ENCODE data around the gene RRP1B. TPM values are rescaled to one million over a fixed set of nuclear protein-coding genes. Genes with fewer than 3 reads are reported as not detected.

Gene RRP1B
- total and polyA plus RNA-seq, 2 donors (not counting 1 experiment from before 2014, with no cell fraction given) = 6.0 to 22.4 TPM

GRCh38 chr21:43675871-43676270 lies 16.5 kb downstream of the RRP1B start:
- Histone ChIP-seq H3K36me3 (replicated peaks in 1 of 2; ENCODE audit: control extremely low read depth in 1 of 2, control insufficient read depth in 1 of 2, extremely low read depth in 1 of 2, insufficient read depth in 2 of 2, low read length in 1 of 2) (peaks cover 4 to 52% of the 10 kb centered on the region in 2 experiments), H3K9ac (ENCODE audit: low read length) (no peak overlapping the region), H3K79me2 (ENCODE audit: control insufficient read depth, insufficient read depth, low read length) (peaks cover 18% of the 10 kb centered on the region), H3K9me3 (ENCODE audit: control extremely low read depth in 1 of 3, control insufficient read depth in 2 of 3, insufficient read depth in 1 of 3, low read length in 2 of 3) (no peaks in the 10 kb centered on the region), H3K27ac (ENCODE audit: low read length in 2 of 2) (no peak overlapping the region), H2AFZ (ENCODE audit: insufficient read depth, low read depth, low read length, poor library complexity, severe bottlenecking) (no peak overlapping the region), H3K4me1 (ENCODE audit: control insufficient read depth in 2 of 2, insufficient read depth in 2 of 2, low read length in 2 of 2) (no peaks in the 10 kb centered on the region), H4K20me1 (ENCODE audit: control insufficient read depth, insufficient read depth, low read length, poor library complexity, severe bottlenecking) (no peaks in the 10 kb centered on the region), H3K4me2 (replicated peaks; ENCODE audit: low read depth, low read length, poor library complexity, severe bottlenecking) (no peak overlapping the region), H3K27me3 (replicated peaks in 1 of 4; ENCODE audit: control extremely low read depth in 1 of 4, control insufficient read depth in 3 of 4, insufficient read depth in 4 of 4, low read length in 3 of 4) (no peaks in the 10 kb centered on the region), H3K4me3 (ENCODE audit: control extremely low read depth in 1 of 5, extremely low read depth in 1 of 5, insufficient read depth in 1 of 5, low read depth in 2 of 5, low read length in 4 of 5) (no peak overlapping the region)
- no peaks in the 10 kb centered on the region for H3K27me3 Mint-ChIP-seq
- H3K27ac Mint-ChIP-seq = no peak overlapping the region
- intact Hi-C loops (cut with micrococcal nuclease) = no loop called here
- DNase-seq (no peak), ATAC-seq (ENCODE audit: low read depth) (no peak)
- TF ChIP-seq CTCF (IDR thresholded peaks at IDR 0.05) (no peak), EZH2 (IDR thresholded peaks at IDR 0.05; ENCODE audit: borderline replicate concordance, insufficient read depth, low read depth, low read length, poor library complexity, severe bottlenecking) (no peak)
- ChIA-PET POLR2A (no interaction called here), CTCF (no interaction called here)
- H3K4me3 Mint-ChIP-seq = no peak overlapping the region
- H3K9me3 Mint-ChIP-seq (ENCODE audit: insufficient read depth) = no peaks in the 10 kb centered on the region
- WGBS (ENCODE audit: insufficient coverage) = 100% methylated on average over 1 of the region's 3 CpGs
- H3K4me1 Mint-ChIP-seq = no peaks in the 10 kb centered on the region

- H3K9me3 ChIP-seq (ENCODE audit: control extremely low read depth in 1 of 3, control insufficient read depth in 2 of 3, insufficient read depth in 1 of 3, low read length in 2 of 3) = no peaks in the 10 kb centered on the region
- intact Hi-C loops (cut with micrococcal nuclease) = no loop called here
- no peaks in the 10 kb centered on the region for H4K20me1 ChIP-seq (ENCODE audit: control insufficient read depth, insufficient read depth, low read length, poor library complexity, severe bottlenecking)
- CTCF ChIA-PET = no interaction called here
- 99% methylated on average over 13 of the region's 15 CpGs for WGBS (ENCODE audit: insufficient coverage)
- H3K4me2 ChIP-seq (replicated peaks; ENCODE audit: low read depth, low read length, poor library complexity, severe bottlenecking) = no peak overlapping the region
- H3K27me3 ChIP-seq (replicated peaks in 1 of 4; ENCODE audit: control extremely low read depth in 1 of 4, control insufficient read depth in 3 of 4, insufficient read depth in 4 of 4, low read length in 3 of 4) = no peaks in the 10 kb centered on the region
- ATAC-seq (ENCODE audit: low read depth) (no peak), DNase-seq (peak; percentile 1)
- H3K27ac ChIP-seq (ENCODE audit: low read length in 2 of 2) = no peak overlapping the region
- Mint-ChIP-seq H3K27ac (no peak overlapping the region), H3K27me3 (no peaks in the 10 kb centered on the region), H3K9me3 (ENCODE audit: insufficient read depth) (no peaks in the 10 kb centered on the region), H3K4me3 (no peak overlapping the region), H3K4me1 (no peaks in the 10 kb centered on the region)
- H3K9ac ChIP-seq (ENCODE audit: low read length) = no peak overlapping the region
- no peak overlapping the region for H2AFZ ChIP-seq (ENCODE audit: insufficient read depth, low read depth, low read length, poor library complexity, severe bottlenecking)
- POLR2A ChIA-PET = no interaction called here
- peaks cover 12% of the 10 kb centered on the region for H3K79me2 ChIP-seq (ENCODE audit: control insufficient read depth, insufficient read depth, low read length)
- no peak for TF ChIP-seq CTCF (IDR thresholded peaks at IDR 0.05)
- TF ChIP-seq EZH2 (IDR thresholded peaks at IDR 0.05; ENCODE audit: borderline replicate concordance, insufficient read depth, low read depth, low read length, poor library complexity, severe bottlenecking) = no peak
- no peaks in the 10 kb centered on the region for H3K4me1 ChIP-seq (ENCODE audit: control insufficient read depth in 2 of 2, insufficient read depth in 2 of 2, low read length in 2 of 2)
- peaks cover 2 to 51% of the 10 kb centered on the region in 2 experiments for H3K36me3 ChIP-seq (replicated peaks in 1 of 2; ENCODE audit: control extremely low read depth in 1 of 2, control insufficient read depth in 1 of 2, extremely low read depth in 1 of 2, insufficient read depth in 2 of 2, low read length in 1 of 2)
- no peak overlapping the region for H3K4me3 ChIP-seq (ENCODE audit: control extremely low read depth in 1 of 5, extremely low read depth in 1 of 5, insufficient read depth in 1 of 5, low read depth in 2 of 5, low read length in 4 of 5)
These were observed 17.0 kb downstream of the RRP1B start for GRCh38 chr21:43676391-43676790.

Measured in B cell (primary cell).